Spinal cord (tissue), 10 donors: ENCODE results near the gene CYBB. TPM values are rescaled to one million over a fixed set of nuclear protein-coding genes. Genes with fewer than 3 reads are reported as not detected.

Experiments
- DNase-seq, 6 donors: peaks; one replicate each; pipeline versions ENCODE4 v3.0.0 to v3.0.0-alpha.2; 2013 to 2015; ENCODE audit warnings: low spot score in 6 of 6, low read depth in 4 of 6
- H3K27ac ChIP-seq: one replicate; pipeline ENCODE4 v1.5.1; 2013; ENCODE audit warnings: low read depth, low read length, control low read depth
- H3K27me3 ChIP-seq: one replicate; pipeline ENCODE4 v1.6.1; 2013; ENCODE audit warnings: low read length; ENCODE audit not compliant: control insufficient read depth, insufficient read depth
- H3K36me3 ChIP-seq: one replicate; pipeline ENCODE4 v1.6.1; 2013; ENCODE audit warnings: low read length; ENCODE audit not compliant: control insufficient read depth, insufficient read depth
- H3K4me1 ChIP-seq: one replicate; pipeline ENCODE4 v1.6.1; 2013; ENCODE audit warnings: low read length; ENCODE audit not compliant: control insufficient read depth, insufficient read depth
- H3K4me3 ChIP-seq: one replicate; pipeline ENCODE4 v1.5.1; 2013; ENCODE audit warnings: low read depth, low read length, control low read depth
- H3K9me3 ChIP-seq: one replicate; pipeline ENCODE4 v1.6.1; 2013; ENCODE audit warnings: low read length; ENCODE audit not compliant: control insufficient read depth, insufficient read depth
- WGBS: methylation state at CpG from one replicate; pipeline ENCODE4 v1.1.5; 2013; ENCODE audit warnings: missing lambda C conversion rate; ENCODE audit not compliant: insufficient coverage; 5-methylcytosine and 5-hydroxymethylcytosine counted together
- polyA plus RNA-seq, 2 donors: library from polyadenylated mRNA; unstranded; fragments of 120-200 nt; gene quantifications; one replicate each; pipeline ENCODE4 v1.2.1, GENCODE V29; 2013; ENCODE audit not compliant: insufficient read length in 2 of 2
- total RNA-seq, 2 donors: library from RNA; depleted of rRNA in 1 of 2; stranded (reverse); fragments of 120-200 nt in 1 of 2; fragments of >200 nt in 1 of 2; gene quantifications; one replicate each; pipeline versions ENCODE4 v1.2.3 to v1.2.4, GENCODE V29; 2013 to 2014
- donor health status: healthy.

The CYBB gene
- total and polyA plus RNA-seq, 4 donors: 11.8 to 72.1 (median 26.5) TPM

- WGBS: 34% methylated on average over 54 of the region's 67 CpGs
- peak within 1 kb of the TSS; percentile 77 for H3K27ac ChIP-seq
- peak in 4 of 6 donors; percentile 33 to 87 (median 65) for DNase-seq
- H3K4me1 ChIP-seq: no peaks in the 10 kb centered on the region
- no peaks in the 10 kb centered on the region for H3K27me3 ChIP-seq
- peak within 1 kb of the TSS; percentile 61 for H3K4me3 ChIP-seq
- no peaks in the 10 kb centered on the region for H3K9me3 ChIP-seq
- no peaks in the 10 kb centered on the region for H3K36me3 ChIP-seq
These were observed 67.3 kb downstream of the CYBB start, which contains the start of gene DYNLT3 for GRCh38 chrX:37846934-37847732. Gene DYNLT3 (minus strand): TSS chrX:37847571. CDS start chrX:37847510, 61 bp downstream.

GRCh38 chrX:37847733-37848197, 67.9 kb downstream of the CYBB start:
- Histone ChIP-seq H3K27me3 (no peaks in the 10 kb centered on the region), H3K27ac (peak overlapping the region; percentile 77), H3K4me3 (peak overlapping the region; percentile 61), H3K4me1 (no peaks in the 10 kb centered on the region), H3K36me3 (no peaks in the 10 kb centered on the region), H3K9me3 (no peaks in the 10 kb centered on the region)
- 0% methylated on average over 1 of the region's 5 CpGs for WGBS
- no peak for DNase-seq

GRCh38 chrX:37854148-37854547, 74.3 kb downstream of the CYBB start:
- H3K36me3 ChIP-seq: no peaks in the 10 kb centered on the region
- no CpG with 5 or more reads among the region's 3 CpGs for WGBS
- no peak overlapping the region for H3K4me3 ChIP-seq
- H3K27ac ChIP-seq: no peak overlapping the region
- peaks cover 2% of the 10 kb centered on the region for H3K27me3 ChIP-seq
- H3K9me3 ChIP-seq: no peaks in the 10 kb centered on the region
- no peak for DNase-seq
- H3K4me1 ChIP-seq: no peaks in the 10 kb centered on the region

GRCh38 chrX:37854748-37855147, 74.9 kb downstream of the CYBB start:
- no peaks in the 10 kb centered on the region for H3K9me3 ChIP-seq
- no peaks in the 10 kb centered on the region for H3K36me3 ChIP-seq
- no peak overlapping the region for H3K27ac ChIP-seq
- H3K4me1 ChIP-seq: no peaks in the 10 kb centered on the region
- no peak overlapping the region for H3K4me3 ChIP-seq
- peaks cover 2% of the 10 kb centered on the region for H3K27me3 ChIP-seq
- WGBS: no CpG with 5 or more reads among the region's 2 CpGs
- DNase-seq: no peak

GRCh38 chrX:37860721-37861120, 80.9 kb downstream of the CYBB start:
- H3K27me3 ChIP-seq: no peaks in the 10 kb centered on the region
- H3K36me3 ChIP-seq: no peaks in the 10 kb centered on the region
- no peaks in the 10 kb centered on the region for H3K4me1 ChIP-seq
- no peak overlapping the region for H3K27ac ChIP-seq
- H3K9me3 ChIP-seq: no peaks in the 10 kb centered on the region
- WGBS: 63% methylated on average over 5 of the region's 6 CpGs
- H3K4me3 ChIP-seq: no peak overlapping the region
- DNase-seq: no peak

GRCh38 chrX:37862851-37863250, 83.0 kb downstream of the CYBB start:
- Histone ChIP-seq H3K27me3 (no peaks in the 10 kb centered on the region), H3K36me3 (no peaks in the 10 kb centered on the region), H3K9me3 (no peaks in the 10 kb centered on the region), H3K27ac (no peak overlapping the region), H3K4me1 (no peaks in the 10 kb centered on the region), H3K4me3 (no peak overlapping the region)
- DNase-seq: peak in 1 of 6 donors; percentile 3

Other genes with a start within 250 kb of the CYBB start
- 10 to 100 TPM in 1 of 2 donors, 1 to 10 TPM in 1; 2.1 to 11.2 TPM for gene LANCL3, start 208.4 kb upstream of the CYBB start, total RNA-seq
- 1 to 10 TPM; 2.3 to 4.9 TPM for gene LANCL3, start 208.4 kb upstream of the CYBB start, polyA plus RNA-seq
- 10 to 100 TPM in 1 of 2 donors, 1 to 10 TPM in 1; 2.6 to 16.1 TPM for gene XK, start 94.3 kb upstream of the CYBB start, total RNA-seq
- 1 to 10 TPM; 4.3 to 6.4 TPM for gene XK, start 94.3 kb upstream of the CYBB start, polyA plus RNA-seq
- 10 to 100 TPM; 36.6 to 72.4 TPM for gene DYNLT3, start 67.5 kb downstream of the CYBB start, total RNA-seq
- 10 to 100 TPM; 31.8 to 42.2 TPM for gene DYNLT3, start 67.5 kb downstream of the CYBB start, polyA plus RNA-seq
- gene SYTL5, start 226.5 kb downstream of the CYBB start, total RNA-seq: 10 to 100 TPM; 11.9 to 12.8 TPM
- gene SYTL5, start 226.5 kb downstream of the CYBB start, polyA plus RNA-seq: 1 to 10 TPM; 4.7 to 4.9 TPM